Skin epidermis (tissue), 12 donors: Measurements from ENCODE around the gene KRT86.

Source experiments
- H3K27ac ChIP-seq, 21 experiments: fragments of 200-600 bp; sonication (generic) in 11 of 21; one replicate each; pipeline ENCODE4 v1.5.0; 2020; ENCODE audit warnings: mild to moderate bottlenecking in 3 of 21, inconsistent platforms in 2 of 21, moderate library complexity in 2 of 21
- H3K4me3 ChIP-seq, 7 experiments: fragments of 200-600 bp; sonication (generic) in 2 of 7; one replicate each; pipeline ENCODE4 v1.5.0; 2020; ENCODE audit warnings: inconsistent platforms in 2 of 7, mild to moderate bottlenecking in 2 of 7, moderate library complexity in 1 of 7

KRT86 gene

GRCh38 chr12:52260361-52261207 is 13.9 kb upstream of the KRT86 start:
- no peak overlapping the region for H3K4me3 ChIP-seq
- H3K27ac ChIP-seq: peak overlapping the region in 1 of 21 experiments; percentile 34

- no peak overlapping the region for H3K27ac ChIP-seq
Measured at GRCh38 chr12:52261208-52261484, 13.3 kb upstream of the KRT86 start.

DNA sequence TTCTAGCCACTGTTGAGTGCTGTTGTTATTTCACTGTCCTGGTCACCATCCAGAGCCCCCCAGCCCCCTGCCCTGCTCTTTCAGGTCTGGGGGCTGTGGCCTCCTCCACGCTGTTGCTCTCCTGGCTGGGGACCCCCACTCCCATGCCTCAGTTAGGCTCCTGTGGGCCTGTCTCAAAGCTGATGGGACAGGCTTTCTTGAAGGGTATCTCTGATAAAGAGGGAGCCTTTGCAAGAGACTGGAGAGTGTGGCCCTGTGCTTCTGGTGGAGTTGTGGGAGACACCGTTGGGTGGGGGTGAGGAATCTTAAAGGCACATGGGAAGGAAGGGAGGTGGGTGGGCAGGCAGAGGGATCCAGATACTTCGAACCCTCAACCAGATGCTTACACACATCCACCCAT is 12.2 kb upstream of the KRT86 start:
- Histone ChIP-seq H3K27ac (no peak overlapping the region), H3K4me3 (no peak overlapping the region)

More at GRCh38 chr12:52261208-52261484, 13.3 kb upstream of the KRT86 start:
- H3K4me3 ChIP-seq: no peak overlapping the region

DNA sequence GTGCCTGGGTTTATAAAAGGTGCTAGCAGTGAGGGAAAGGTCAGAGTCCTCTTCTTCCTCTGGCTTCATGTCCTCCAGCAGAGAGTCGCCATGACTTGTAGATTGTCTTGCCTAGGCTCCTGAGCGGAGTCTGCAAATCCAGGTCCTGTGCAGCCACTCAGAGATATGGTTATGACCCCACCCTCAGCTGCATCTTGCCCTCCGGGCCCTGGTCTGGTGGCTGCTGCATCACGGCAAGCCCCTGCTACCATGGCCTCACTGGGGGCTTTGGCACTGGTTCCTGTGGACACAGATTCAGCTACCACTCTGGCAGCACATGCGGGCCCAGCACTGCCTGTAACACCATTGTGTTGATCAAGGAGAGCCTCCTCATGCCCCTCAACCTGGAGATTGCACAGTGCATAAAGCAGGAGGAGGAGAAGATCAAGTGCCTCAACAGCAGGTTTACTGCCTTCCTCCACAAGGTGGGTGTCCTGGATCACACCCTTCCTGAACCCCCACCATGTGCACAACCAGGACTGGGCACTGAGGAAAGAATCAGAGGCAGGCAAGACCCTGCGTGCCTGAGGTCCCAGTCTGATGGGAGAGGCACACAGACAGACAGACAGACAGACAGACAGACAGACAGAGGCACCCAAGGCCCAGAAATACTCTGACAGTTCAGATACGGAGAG is 10.5 kb upstream of the KRT86 start:
- Histone ChIP-seq H3K27ac (no peak overlapping the region), H3K4me3 (no peak overlapping the region)

- Histone ChIP-seq H3K4me3 (no peak overlapping the region), H3K27ac (no peak overlapping the region)
Measured at GRCh38 chr12:52264435-52264825, 10.0 kb upstream of the KRT86 start.

DNA sequence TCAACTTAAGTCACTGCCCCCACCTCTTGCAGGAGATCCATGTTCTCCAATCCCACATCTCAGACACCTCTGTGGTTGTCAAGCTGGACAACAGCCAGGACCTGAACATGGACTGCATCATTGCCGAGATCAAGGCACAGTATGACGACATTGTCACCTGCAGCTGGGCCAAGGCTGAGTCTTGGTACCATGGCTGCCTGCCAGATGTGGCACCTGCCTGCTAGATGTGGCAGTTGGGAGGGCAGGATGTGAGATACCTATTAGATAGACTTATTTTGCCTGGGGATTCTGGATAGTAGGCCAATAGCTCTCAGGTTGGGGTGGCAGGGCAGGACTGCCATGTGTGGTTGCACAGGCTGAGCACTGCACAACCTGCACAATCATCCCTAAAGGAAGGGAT is 7.9 kb upstream of the KRT86 start:
- no peak overlapping the region for H3K27ac ChIP-seq
- H3K4me3 ChIP-seq: no peak overlapping the region

DNA sequence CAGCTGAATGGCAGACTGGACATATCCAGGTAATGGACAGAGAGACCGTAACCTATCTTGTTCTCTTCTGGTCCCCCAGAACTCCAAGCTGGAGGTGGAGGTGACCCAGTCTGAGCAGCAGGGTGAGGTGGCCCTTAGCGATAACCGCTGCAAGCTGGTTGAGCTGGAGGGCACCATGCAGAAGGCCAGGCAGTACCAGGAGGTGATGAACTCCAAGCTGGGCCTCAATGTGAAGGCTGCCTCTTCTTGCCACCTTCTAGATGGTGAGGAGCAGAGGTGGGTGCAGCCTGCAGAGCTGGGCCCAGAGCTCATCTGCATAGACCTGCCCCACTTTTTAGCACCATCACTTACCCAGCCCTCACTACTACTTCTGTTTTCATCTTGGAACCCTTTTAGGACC is 7.2 kb upstream of the KRT86 start:
- Histone ChIP-seq H3K27ac (no peak overlapping the region), H3K4me3 (no peak overlapping the region)

DNA sequence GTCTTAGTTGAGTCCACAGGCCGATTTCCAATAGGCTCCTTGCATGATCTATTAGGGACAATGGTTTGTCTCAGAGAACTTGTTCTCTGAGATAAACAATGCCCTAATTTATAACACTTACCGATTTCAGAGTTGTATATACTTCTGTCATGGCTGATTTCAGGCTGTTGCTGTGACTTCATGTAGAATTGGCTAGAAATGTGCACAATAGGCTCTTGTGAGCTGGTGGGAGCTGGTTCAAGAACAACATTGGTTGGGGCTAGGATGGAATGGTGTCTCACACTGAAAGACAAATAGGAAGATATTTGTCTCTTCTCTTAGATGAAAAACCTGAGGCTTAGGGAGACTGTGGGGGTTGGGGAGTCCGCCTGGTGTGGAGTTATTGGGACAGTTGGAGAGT is 6.7 kb upstream of the KRT86 start:
- no peak overlapping the region for H3K4me3 ChIP-seq
- peak overlapping the region in 2 of 21 experiments; percentile 20 to 23 for H3K27ac ChIP-seq

- H3K27ac ChIP-seq: peak overlapping the region in 2 of 21 experiments; percentile 20 to 23
Measured at GRCh38 chr12:52268212-52268611, 6.2 kb upstream of the KRT86 start.

GRCh38 chr12:52270541-52271070 is 3.8 kb upstream of the KRT86 start:
- Histone ChIP-seq H3K27ac (no peak overlapping the region), H3K4me3 (no peak overlapping the region)

More at GRCh38 chr12:52268212-52268611, 6.2 kb upstream of the KRT86 start:
- H3K4me3 ChIP-seq: no peak overlapping the region

- no peak overlapping the region for H3K27ac ChIP-seq
- no peak overlapping the region for H3K4me3 ChIP-seq
Measured at GRCh38 chr12:52271158-52271557, 3.3 kb upstream of the KRT86 start.

DNA sequence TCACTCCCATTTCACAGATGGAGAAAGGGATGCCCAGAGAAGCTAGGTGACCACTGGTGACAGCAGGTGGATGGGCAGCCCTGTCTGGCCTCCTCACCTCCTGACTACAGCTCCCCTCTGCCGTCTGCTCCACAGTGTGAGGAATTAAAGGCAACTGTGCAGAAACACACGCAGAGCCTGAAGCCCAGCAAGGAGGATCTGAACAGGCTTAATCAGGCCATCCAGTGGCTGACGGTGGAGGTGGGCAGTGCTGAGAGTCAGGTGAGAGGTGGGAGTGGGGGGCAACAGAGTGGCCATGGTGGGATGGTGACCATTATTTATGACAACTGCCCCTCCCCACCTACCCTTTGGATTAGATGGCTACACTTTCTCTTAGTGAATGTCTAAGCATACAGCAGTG is 1.2 kb downstream of the KRT86 start:
- no peak overlapping the region for H3K27ac ChIP-seq
- no peak overlapping the region for H3K4me3 ChIP-seq

DNA sequence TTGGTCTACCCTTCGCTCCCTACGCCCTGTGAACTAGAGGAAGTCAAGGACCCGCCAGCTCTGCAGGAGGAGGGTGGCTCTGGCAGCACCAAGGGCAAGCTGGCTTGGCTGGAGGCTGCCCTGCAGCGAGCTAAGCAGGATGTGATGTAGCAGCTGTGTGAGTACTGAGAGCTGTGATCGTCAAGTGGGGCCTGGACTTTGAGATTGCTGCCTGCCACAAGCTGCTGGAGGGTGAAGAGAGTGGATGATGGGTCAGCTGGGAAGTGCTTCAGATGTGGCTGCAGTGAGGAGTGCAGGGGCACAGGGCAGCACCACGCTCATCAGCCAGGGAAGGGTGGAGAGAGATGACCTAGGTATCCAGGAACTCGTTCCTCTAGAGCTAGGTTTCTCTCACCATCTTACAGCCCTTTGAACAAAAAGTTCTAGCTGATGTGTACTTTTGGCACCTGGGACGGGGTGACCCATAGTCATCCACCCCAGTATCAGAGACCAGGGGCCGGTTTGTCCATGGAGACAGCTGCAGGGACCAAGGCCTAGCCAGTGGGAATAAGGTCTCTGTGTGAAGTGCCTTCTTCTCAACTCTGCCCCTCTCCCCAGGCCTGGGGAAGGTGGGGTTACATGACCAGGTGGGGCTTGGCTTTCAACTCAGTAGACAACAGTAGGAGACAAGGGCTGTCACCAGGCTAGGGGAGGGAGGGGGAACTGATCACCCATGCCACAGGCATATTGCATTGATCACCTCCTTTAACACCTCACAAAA is 3.2 kb downstream of the KRT86 start:
- Histone ChIP-seq H3K4me3 (no peak overlapping the region), H3K27ac (no peak overlapping the region)

GRCh38 chr12:52278575-52279421 is 4.4 kb downstream of the KRT86 start:
- Histone ChIP-seq H3K27ac (peak overlapping the region in 6 of 21 experiments; percentile 26 to 87 (median 56)), H3K4me3 (peak overlapping the region in 2 of 7 experiments; percentile 6 to 22)

GRCh38 chr12:52279422-52280318 is 5.2 kb downstream of the KRT86 start:
- H3K4me3 ChIP-seq: no peak overlapping the region
- peak overlapping the region in 13 of 21 experiments; percentile 21 to 87 (median 47) for H3K27ac ChIP-seq

GRCh38 chr12:52280319-52280795 is 5.9 kb downstream of the KRT86 start:
- Histone ChIP-seq H3K27ac (peak overlapping the region in 15 of 21 experiments; percentile 29 to 87 (median 58)), H3K4me3 (no peak overlapping the region)

DNA sequence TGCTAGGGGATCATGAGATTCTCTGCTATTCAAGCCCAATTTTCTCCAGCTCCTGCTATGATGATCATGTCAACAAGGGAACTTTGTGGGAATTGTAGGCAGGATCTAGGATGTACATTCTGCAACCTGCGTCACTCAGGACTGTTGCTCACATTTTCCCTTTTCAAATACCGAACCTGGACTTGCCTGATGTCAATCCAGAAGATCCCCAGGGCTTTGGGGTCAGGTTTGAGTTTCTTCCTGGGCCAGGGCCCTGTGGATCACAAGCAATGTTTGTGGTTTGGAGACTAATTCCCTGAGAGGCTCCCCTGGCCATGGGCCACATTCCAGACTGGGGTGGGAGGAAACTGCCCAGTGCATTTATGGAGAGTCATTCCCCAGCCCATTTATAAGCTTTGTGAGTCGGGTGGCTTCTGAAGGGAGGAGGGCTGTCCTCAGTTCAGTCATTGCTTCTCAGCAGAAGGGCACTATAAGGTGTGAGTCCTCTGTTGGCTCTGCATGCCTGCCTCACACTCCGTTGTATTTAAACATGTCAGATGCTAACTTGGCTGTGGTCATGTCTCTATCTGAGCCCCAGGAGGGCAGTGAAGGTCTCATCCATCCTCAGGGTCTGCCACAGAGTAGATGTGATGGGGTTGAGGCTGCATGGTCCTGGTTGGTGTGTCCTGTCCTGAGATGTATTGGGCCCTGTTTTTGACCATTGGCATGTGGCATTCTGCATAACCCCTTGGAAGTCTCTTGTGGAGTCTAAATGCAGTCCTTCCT is 6.5 kb downstream of the KRT86 start:
- H3K27ac ChIP-seq: peak overlapping the region in 15 of 21 experiments; percentile 18 to 87 (median 54)
- no peak overlapping the region for H3K4me3 ChIP-seq
